ENCODE data around the gene PHLPP2.

PHLPP2 gene

GRCh38 chr16:71671165-71671564 is 53.3 kb downstream of the PHLPP2 start:
- no peak for DNase-seq (ENCODE audit: low read depth)
- TF ChIP-seq MAX (IDR thresholded peaks at IDR 0.05; ENCODE audit: low read depth, low read length) (no peak), MYC (IDR thresholded peaks at IDR 0.05; ENCODE audit: low read depth, low read length) (no peak), POLR2A (IDR thresholded peaks at IDR 0.05; ENCODE audit: extremely low read depth, insufficient read length) (no peak), CTCF (IDR thresholded peaks at IDR 0.05; ENCODE audit: low read depth, low read length) (no peak)
- no peak overlapping the region for H3K4me3 ChIP-seq (ENCODE audit: low read depth, low read length)

GRCh38 chr16:71670537-71670936 is 54.0 kb downstream of the PHLPP2 start:
- H3K4me3 ChIP-seq (ENCODE audit: low read depth, low read length): no peak overlapping the region
- DNase-seq (ENCODE audit: low read depth): no peak
- TF ChIP-seq MYC (IDR thresholded peaks at IDR 0.05; ENCODE audit: low read depth, low read length): no peak
- TF ChIP-seq MAX (IDR thresholded peaks at IDR 0.05; ENCODE audit: low read depth, low read length): no peak
- no peak for TF ChIP-seq CTCF (IDR thresholded peaks at IDR 0.05; ENCODE audit: low read depth, low read length)
- TF ChIP-seq POLR2A (IDR thresholded peaks at IDR 0.05; ENCODE audit: extremely low read depth, insufficient read length): no peak

GRCh38 chr16:71669926-71670536 is 54.5 kb downstream of the PHLPP2 start:
- TF ChIP-seq CTCF (IDR thresholded peaks at IDR 0.05; ENCODE audit: low read depth, low read length): no peak
- TF ChIP-seq MYC (IDR thresholded peaks at IDR 0.05; ENCODE audit: low read depth, low read length): no peak
- TF ChIP-seq POLR2A (IDR thresholded peaks at IDR 0.05; ENCODE audit: extremely low read depth, insufficient read length): no peak
- no peak for TF ChIP-seq MAX (IDR thresholded peaks at IDR 0.05; ENCODE audit: low read depth, low read length)
- H3K4me3 ChIP-seq (ENCODE audit: low read depth, low read length): no peak overlapping the region
- no peak for DNase-seq (ENCODE audit: low read depth)

- no peak for TF ChIP-seq MAX (IDR thresholded peaks at IDR 0.05; ENCODE audit: low read depth, low read length)
- no peak for TF ChIP-seq MYC (IDR thresholded peaks at IDR 0.05; ENCODE audit: low read depth, low read length)
- no peak for TF ChIP-seq POLR2A (IDR thresholded peaks at IDR 0.05; ENCODE audit: extremely low read depth, insufficient read length)
- no peak for TF ChIP-seq CTCF (IDR thresholded peaks at IDR 0.05; ENCODE audit: low read depth, low read length)
- H3K4me3 ChIP-seq (ENCODE audit: low read depth, low read length): no peak overlapping the region
- no peak for DNase-seq (ENCODE audit: low read depth)
Observed at GRCh38 chr16:71666928-71667707, 57.4 kb downstream of the PHLPP2 start.

- TF ChIP-seq CTCF (IDR thresholded peaks at IDR 0.05; ENCODE audit: low read depth, low read length) (no peak), MYC (IDR thresholded peaks at IDR 0.05; ENCODE audit: low read depth, low read length) (no peak), MAX (IDR thresholded peaks at IDR 0.05; ENCODE audit: low read depth, low read length) (no peak), POLR2A (IDR thresholded peaks at IDR 0.05; ENCODE audit: extremely low read depth, insufficient read length) (no peak)
- H3K4me3 ChIP-seq (ENCODE audit: low read depth, low read length): no peak overlapping the region
- DNase-seq (ENCODE audit: low read depth): no peak
Observed at GRCh38 chr16:71666264-71666663, 58.2 kb downstream of the PHLPP2 start.
